22Rv1 (cell line): ENCODE measurements around the gene ARID1B.

Source experiments
- H3K27ac ChIP-seq: fragments of 450-650 bp; 2 replicates; pipeline ENCODE4 v1.5.1; 2017
- CTCF ChIP-seq: fragments of 450-650 bp; IDR thresholded peaks from 2 replicates; pipeline ENCODE4 v1.5.1; 2017; ENCODE audit warnings: mild to moderate bottlenecking
- ZFX ChIP-seq: fragments of 450-650 bp; IDR thresholded peaks from 2 replicates; pipeline ENCODE4 v1.6.1; 2017; ENCODE audit warnings: antibody characterized with exemption, borderline replicate concordance

ARID1B gene

GRCh38 chr6:157099912-157100593, 322.9 kb downstream of the ARID1B start:
- no peak overlapping the region for H3K27ac ChIP-seq

GRCh38 chr6:157101166-157101565, 324.0 kb downstream of the ARID1B start:
- no peak overlapping the region for H3K27ac ChIP-seq
- TF ChIP-seq ZFX (no peak), CTCF (no peak)

More at GRCh38 chr6:157099912-157100593, 322.9 kb downstream of the ARID1B start:
- TF ChIP-seq ZFX (no peak), CTCF (no peak)

- no peak overlapping the region for H3K27ac ChIP-seq
- TF ChIP-seq ZFX, result no peak
- no peak for TF ChIP-seq CTCF
Measured at GRCh38 chr6:157104803-157105202, 327.6 kb downstream of the ARID1B start.

GRCh38 chr6:157106487-157106886, 329.3 kb downstream of the ARID1B start:
- H3K27ac ChIP-seq, result no peak overlapping the region
- no peak for TF ChIP-seq ZFX
- TF ChIP-seq CTCF, result no peak

- H3K27ac ChIP-seq, result no peak overlapping the region
- TF ChIP-seq CTCF (no peak), ZFX (no peak)
Measured at GRCh38 chr6:157107571-157107914, 330.4 kb downstream of the ARID1B start.

GRCh38 chr6:157107915-157108651, 330.9 kb downstream of the ARID1B start:
- no peak for TF ChIP-seq ZFX
- no peak for TF ChIP-seq CTCF
- no peak overlapping the region for H3K27ac ChIP-seq

- no peak for TF ChIP-seq CTCF
- no peak for TF ChIP-seq ZFX
- H3K27ac ChIP-seq, result no peak overlapping the region
Measured at GRCh38 chr6:157108923-157109322, 331.7 kb downstream of the ARID1B start.
